ENCODE measurements around the gene HCLS1. TPM values are rescaled to one million over a fixed set of nuclear protein-coding genes. Genes with fewer than 3 reads are reported as not detected.

Gene HCLS1
- total RNA-seq, 1 donor from 2014 or later = 45.4 TPM

DNA sequence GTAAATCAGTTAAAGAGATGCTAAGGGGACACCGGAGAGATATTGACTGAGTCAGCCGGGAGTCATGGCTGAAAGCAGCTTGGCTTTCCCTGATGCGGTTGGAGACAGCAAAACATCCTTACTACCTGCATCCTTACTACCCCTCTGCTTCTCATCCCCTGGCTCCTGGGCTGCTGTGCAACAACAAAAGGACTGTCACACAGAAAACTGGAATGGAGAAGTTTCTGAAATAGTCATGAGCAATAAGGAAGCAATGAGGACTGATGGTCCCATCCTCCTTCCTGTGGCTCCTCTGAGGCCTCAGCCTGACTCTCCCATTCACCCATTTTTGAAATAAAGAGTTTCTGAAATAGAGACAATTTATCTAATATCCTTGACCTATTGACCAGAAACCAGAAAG lies 1.1 kb downstream of the HCLS1 start:
- ATAC-seq (no peak), DNase-seq (ENCODE audit: low spot score) (no peak)
- intact Hi-C loops (cut with DNase I) = no loop called here

DNA sequence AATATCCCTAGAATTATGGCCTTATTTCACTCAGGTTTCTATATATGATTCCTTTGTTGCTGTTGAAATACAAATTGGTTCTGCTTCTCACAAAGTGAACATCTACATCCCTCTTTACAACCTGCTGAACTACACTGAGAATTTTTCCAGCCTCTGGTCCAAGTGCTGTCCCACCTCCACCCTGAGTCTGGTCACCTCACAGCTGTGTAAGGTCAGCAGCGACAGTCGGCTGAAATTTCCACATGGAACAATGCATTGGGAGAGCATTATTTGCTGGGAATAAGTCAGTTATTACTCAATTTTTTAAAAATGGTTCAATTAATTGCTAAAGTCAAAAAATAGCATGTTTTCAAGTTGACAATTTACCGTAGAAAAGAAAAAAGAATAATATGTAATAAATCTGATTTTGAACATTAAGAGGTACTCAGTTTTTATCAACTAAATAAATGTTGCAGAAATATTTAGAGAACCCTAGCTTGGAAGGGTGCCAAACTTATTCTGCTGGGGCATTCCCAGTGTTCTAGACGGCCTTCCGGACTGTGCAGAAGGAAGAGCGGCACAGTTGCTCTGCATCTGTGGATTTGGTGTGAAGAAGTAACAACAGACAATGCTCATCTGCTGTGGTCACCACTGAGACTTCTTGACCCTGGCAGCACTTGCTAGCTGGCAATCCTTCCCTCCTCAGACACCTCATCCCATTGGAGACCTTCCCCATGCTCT lies 1.8 kb downstream of the HCLS1 start:
- intact Hi-C loops (cut with DNase I) = no loop called here
- DNase-seq (ENCODE audit: low spot score) = no peak
- no peak for ATAC-seq

- no peak for ATAC-seq
- intact Hi-C loops (cut with DNase I) = no loop called here
These were observed 6.0 kb downstream of the HCLS1 start for GRCh38 chr3:121654493-121655385.

GRCh38 chr3:121651684-121652083 lies 9.0 kb downstream of the HCLS1 start:
- DNase-seq (ENCODE audit: low spot score) (no peak), ATAC-seq (no peak)
- intact Hi-C loops (cut with DNase I) = no loop called here

More at GRCh38 chr3:121654493-121655385, 6.0 kb downstream of the HCLS1 start:
- no peak for DNase-seq (ENCODE audit: low spot score)

DNA sequence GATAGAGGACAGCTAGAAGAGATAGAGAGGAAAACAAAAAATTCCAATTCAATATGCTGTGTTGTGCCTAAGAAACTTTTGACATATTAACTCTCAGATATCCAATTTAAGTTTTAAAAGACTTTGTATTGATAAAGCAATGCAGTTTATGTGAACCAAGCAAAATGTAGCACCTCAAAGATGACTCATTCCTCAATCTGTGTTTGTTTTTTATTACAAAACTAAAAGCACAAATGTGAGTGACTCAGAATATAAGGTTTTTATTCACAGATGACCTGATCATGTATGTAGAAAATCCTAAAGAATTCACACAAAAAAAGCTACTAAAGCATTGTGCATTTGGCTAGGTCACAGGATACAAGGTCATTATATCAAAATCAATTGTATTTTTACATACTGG lies 11.1 kb downstream of the HCLS1 start:
- no peak for DNase-seq (ENCODE audit: low spot score)
- no peak for ATAC-seq
- intact Hi-C loops (cut with DNase I) = no loop called here

DNA sequence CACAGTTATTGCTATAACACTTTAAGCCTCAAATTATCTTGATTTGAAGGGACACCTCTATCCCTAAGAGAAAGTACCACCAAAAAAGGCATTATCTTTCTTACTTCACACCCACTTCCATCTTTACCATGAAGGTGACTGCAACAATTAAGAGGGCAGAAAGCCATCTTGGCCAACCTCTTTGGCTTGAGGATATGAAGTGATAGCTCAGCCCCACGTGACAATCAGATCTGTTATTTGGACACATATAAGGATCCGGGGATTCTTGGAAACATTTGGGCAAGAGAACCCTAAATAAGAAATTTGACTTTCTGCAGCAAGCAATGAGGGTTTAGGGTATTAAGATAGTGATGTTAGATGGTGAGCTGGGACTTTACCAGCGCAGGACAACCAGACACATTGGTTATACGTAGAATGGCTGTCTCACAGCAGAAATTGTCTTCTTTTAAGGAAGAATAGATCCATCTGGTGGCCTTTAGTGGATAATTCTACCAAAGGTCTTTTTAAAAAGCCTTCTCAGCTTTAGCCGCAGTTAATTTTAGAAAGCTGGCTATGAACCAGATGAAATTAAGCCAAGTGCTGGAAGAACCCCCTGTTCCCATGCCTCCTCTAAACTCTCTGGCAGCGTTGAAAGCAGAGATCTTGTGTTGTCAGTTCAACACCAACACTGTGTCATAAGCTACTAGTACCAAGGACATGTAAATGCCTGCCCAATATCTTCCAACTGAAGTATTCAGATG lies 12.3 kb downstream of the HCLS1 start:
- intact Hi-C loops (cut with DNase I) = no loop called here
- no peak for DNase-seq (ENCODE audit: low spot score)
- peak; percentile 73 for ATAC-seq

DNA sequence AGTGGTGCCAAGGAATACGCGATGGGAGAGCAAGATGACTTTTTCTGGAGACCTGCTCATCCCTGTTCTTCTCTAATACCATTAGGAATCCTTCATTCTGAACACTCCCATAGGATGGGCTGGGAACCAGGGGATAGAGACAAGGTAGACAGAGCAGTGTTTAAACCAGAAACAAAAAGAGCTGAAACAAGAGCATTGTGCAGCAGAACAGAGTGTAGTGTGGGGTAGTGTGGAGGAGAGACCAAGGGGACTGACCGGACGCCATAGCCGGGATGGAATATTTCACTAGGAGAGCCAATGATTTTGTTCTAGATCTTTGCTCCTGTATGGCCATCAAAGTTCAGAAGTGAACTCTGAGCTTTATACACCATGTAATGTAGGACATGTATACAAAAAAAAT lies 15.6 kb downstream of the HCLS1 start:
- DNase-seq (ENCODE audit: low spot score) (no peak), ATAC-seq (no peak)
- intact Hi-C loops (cut with DNase I) = no loop called here

DNA sequence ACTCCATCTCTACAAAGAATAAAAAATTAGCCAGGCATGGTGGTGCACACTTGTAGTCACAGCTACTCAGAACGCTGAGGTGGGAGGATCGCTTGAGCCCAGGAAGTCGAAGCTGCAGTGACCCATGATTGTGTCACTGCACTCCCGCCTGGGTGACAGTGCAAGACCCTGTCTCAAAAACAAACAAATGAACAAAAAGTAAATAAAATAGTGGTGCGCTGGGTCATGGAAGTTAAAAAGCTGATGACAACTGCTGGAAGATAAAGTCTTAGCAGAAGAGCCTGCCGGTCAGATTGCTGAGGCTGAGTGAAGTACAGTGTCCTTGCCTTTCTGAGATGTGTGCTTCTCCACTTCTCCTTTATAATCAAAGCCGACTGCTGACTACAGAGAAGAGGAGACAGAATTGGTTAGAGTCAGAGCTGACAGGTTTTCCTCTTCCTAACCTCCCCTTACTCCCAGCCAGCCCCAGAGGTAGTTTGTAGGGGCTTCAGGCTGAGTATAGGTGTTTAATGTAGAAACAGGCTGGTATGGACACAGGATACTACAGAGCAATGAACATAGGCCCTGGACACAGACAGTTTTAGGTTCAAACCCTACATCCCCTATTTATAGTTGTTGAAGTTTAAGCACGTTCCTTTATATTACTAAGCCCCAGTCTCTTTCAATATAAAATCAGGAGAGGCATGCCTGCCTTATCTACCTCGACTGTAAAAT lies 17.9 kb downstream of the HCLS1 start:
- ATAC-seq (no peak), DNase-seq (ENCODE audit: low spot score) (no peak)
- intact Hi-C loops (cut with DNase I) = no loop called here

DNA sequence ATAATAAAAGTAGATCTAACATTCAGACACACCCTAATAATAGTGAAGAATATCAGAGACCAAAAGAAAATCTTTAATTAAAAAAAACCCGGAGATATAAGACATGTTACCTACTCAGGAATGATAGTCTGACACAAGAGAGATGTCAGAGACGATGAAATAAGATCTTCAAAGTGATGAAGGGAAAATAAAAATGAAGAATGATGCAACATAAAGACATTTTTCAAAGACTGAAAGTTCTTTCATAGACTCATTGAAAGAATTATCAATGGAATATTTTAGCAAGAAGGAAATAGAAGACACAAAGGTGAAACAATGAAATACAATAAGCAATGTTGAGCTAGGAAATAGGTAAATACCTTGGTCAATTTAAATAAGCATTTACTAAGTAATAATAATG lies 19.6 kb downstream of the HCLS1 start:
- DNase-seq (ENCODE audit: low spot score) (no peak), ATAC-seq (no peak)
- intact Hi-C loops (cut with DNase I) = no loop called here

GRCh38 chr3:121637922-121638321 lies 22.8 kb downstream of the HCLS1 start:
- no peak for ATAC-seq
- intact Hi-C loops (cut with DNase I) = no loop called here

GRCh38 chr3:121630355-121630754 lies 30.3 kb downstream of the HCLS1 start:
- no peak for DNase-seq (ENCODE audit: low spot score)
- no peak for ATAC-seq
- intact Hi-C loops (cut with DNase I) = no loop called here

More at GRCh38 chr3:121637922-121638321, 22.8 kb downstream of the HCLS1 start:
- DNase-seq (ENCODE audit: low spot score) = no peak

GRCh38 chr3:121629601-121630000 lies 31.1 kb downstream of the HCLS1 start:
- DNase-seq (ENCODE audit: low spot score) (no peak), ATAC-seq (no peak)
- intact Hi-C loops (cut with DNase I) = no loop called here

- DNase-seq (ENCODE audit: low spot score) = no peak
- intact Hi-C loops (cut with DNase I) = no loop called here
- ATAC-seq = no peak
These were observed 33.1 kb downstream of the HCLS1 start for GRCh38 chr3:121627622-121628021.

GRCh38 chr3:121627211-121627610 lies 33.5 kb downstream of the HCLS1 start:
- intact Hi-C loops (cut with DNase I) = no loop called here
- DNase-seq (ENCODE audit: low spot score) = no peak
- ATAC-seq = no peak

DNA sequence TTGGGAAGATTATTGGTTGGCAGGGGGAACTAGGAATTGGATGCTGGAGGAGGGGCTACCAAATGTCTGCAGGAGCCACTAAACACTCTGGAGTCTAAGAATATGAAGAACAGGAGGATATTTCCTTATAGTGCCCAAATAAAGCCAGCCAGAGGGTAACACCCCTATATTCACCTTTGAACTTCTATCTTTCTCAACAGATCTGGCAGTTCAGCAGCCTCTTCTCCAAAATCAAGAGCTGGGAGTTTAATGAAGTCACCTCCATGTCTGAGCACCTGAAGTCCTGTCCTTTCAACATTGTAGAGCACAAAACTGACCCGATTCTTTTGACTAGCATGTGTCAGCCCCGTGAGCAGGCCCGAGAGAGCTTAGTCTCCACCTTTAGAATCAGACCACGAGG lies 34.2 kb downstream of the HCLS1 start:
- intact Hi-C loops (cut with DNase I) = no loop called here
- no peak for DNase-seq (ENCODE audit: low spot score)
- ATAC-seq = no peak

DNA sequence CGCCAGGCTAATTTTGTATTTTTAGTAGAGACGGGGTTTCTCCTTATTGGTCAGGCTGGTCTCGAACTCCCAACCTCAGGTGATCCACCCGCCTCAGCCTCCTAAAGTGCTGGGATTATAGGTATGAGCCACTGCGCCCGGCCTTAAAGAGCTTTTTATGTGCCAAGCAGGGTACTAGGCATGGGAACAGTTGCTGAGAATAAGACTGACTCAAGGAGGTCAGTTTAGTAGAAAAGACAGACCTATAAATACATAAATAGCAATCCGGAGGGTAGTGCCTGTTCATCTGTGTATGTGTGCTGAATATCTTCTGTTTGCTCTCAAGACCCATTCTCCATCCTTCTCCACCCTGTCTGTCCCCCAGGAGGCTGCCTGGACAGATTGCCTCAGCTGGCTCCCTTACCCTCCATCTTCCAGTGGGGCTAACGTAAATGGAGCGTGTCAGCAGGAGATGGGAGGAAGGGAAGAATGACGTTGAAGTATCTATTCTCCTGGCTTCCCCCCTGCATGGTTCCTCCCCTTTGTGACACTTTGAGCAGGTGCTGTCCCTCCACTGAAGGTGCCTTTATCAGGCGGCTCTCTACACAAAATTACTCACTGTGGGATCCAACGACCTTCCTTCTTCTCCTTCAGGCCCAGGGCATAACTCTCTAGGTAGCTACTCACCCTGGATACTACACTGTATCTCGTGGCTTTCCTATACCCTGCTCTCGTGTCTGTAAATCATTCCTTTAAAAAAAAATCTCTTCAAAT lies 36.4 kb downstream of the HCLS1 start:
- DNase-seq (ENCODE audit: low spot score) (no peak), ATAC-seq (no peak)
- intact Hi-C loops (cut with DNase I) = no loop called here

GRCh38 chr3:121621491-121621890 lies 39.2 kb downstream of the HCLS1 start:
- intact Hi-C loops (cut with DNase I) = no loop called here
- DNase-seq (ENCODE audit: low spot score) (no peak), ATAC-seq (no peak)

DNA sequence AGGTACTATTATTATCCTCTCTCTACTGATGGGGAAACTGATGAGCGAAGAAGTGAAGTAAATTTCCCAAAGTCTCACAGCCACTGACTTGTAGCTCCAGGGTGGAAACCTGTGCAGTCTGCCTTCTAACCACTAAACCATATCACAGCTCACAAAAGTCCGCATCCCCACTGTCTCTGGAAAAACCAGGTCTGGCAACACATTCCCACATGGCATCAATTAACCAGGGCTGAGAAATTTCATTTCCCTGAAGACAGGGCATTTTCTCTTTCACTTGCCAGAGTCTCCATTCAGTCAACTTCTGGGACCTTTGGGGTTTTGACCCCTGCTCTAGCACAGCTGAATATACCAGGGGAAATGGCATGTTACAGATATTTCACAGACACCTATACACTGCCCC lies 41.0 kb downstream of the HCLS1 start:
- no peak for ATAC-seq
- no peak for DNase-seq (ENCODE audit: low spot score)
- intact Hi-C loops (cut with DNase I) = no loop called here

All from sciatic nerve (tissue), 2 donors.